EH (cell line): ENCODE data around the gene HMCN1.
"Not testable (repeated sequence)": the region's sequence is repeated elsewhere in the genome, so short reads cannot be mapped to it uniquely, and the experiment has no call there.

ENCODE experiments used
- DNase-seq: peaks from one replicate; pipeline ENCODE4 v3.0.0-alpha.2; 2015; ENCODE audit warnings: low read depth

The HMCN1 gene

GRCh38 chr1:186202776-186203175 is 468.6 kb downstream of the HMCN1 start:
- no peak for DNase-seq

GRCh38 chr1:186206048-186206570 is 471.9 kb downstream of the HMCN1 start:
- DNase-seq: no peak

- peak; percentile 68 for DNase-seq
Measured at GRCh38 chr1:186207391-186208085, 473.3 kb downstream of the HMCN1 start.

- DNase-seq: peak; percentile 53
Measured at GRCh38 chr1:186208405-186209129, 474.4 kb downstream of the HMCN1 start.

GRCh38 chr1:186210258-186210657 is 476.1 kb downstream of the HMCN1 start:
- DNase-seq: no peak

- not testable (repeated sequence) for DNase-seq
Measured at GRCh38 chr1:186211583-186211982, 477.4 kb downstream of the HMCN1 start.

- DNase-seq: peak; percentile 92
Measured at GRCh38 chr1:186212568-186213224, 478.5 kb downstream of the HMCN1 start.

- no peak for DNase-seq
Measured at GRCh38 chr1:186213225-186213607, 479.0 kb downstream of the HMCN1 start.

- DNase-seq: peak; percentile 33
Measured at GRCh38 chr1:186214791-186215190, 480.6 kb downstream of the HMCN1 start.

- no peak for DNase-seq
Measured at GRCh38 chr1:186215636-186216035, 481.4 kb downstream of the HMCN1 start.

GRCh38 chr1:186218654-186219352 is 484.6 kb downstream of the HMCN1 start:
- no peak for DNase-seq

GRCh38 chr1:186220067-186220466 is 485.9 kb downstream of the HMCN1 start:
- DNase-seq: peak; percentile 27

- DNase-seq: no peak
Measured at GRCh38 chr1:186220911-186221310, 486.7 kb downstream of the HMCN1 start.

- peak; percentile 83 for DNase-seq
Measured at GRCh38 chr1:186225096-186225495, 490.9 kb downstream of the HMCN1 start.

GRCh38 chr1:186228749-186229148 is 494.6 kb downstream of the HMCN1 start:
- DNase-seq: no peak

GRCh38 chr1:186231861-186232436 is 497.8 kb downstream of the HMCN1 start:
- no peak for DNase-seq

GRCh38 chr1:186234976-186235686 is 500.9 kb downstream of the HMCN1 start:
- DNase-seq: no peak

GRCh38 chr1:186235696-186236095 is 501.5 kb downstream of the HMCN1 start:
- DNase-seq: no peak

- peak; percentile 98 for DNase-seq
Measured at GRCh38 chr1:186236921-186237320, 502.7 kb downstream of the HMCN1 start.

GRCh38 chr1:186239171-186239570 is 505.0 kb downstream of the HMCN1 start:
- DNase-seq: peak; percentile 81

GRCh38 chr1:186240436-186240835 is 506.2 kb downstream of the HMCN1 start:
- DNase-seq: no peak
